ENCODE data around the gene MMP12. TPM values are rescaled to one million over a fixed set of nuclear protein-coding genes. Genes with fewer than 3 reads are reported as not detected.

MMP12 gene
- polyA plus RNA-seq, 6 donors from 2014 or later = not detected

Other genes starting within 250 kb of the MMP12 start
- gene MMP20, start 249.7 kb downstream of the MMP12 start, polyA plus RNA-seq (ENCODE audit: low read depth in 6 of 6) = not detected
- not detected for gene MMP27, start 169.2 kb downstream of the MMP12 start, polyA plus RNA-seq (ENCODE audit: low read depth in 6 of 6)
- under 1 TPM in 1 of 6 donors, not detected in 5; 0.37 TPM for gene MMP8, start 150.0 kb downstream of the MMP12 start, polyA plus RNA-seq (ENCODE audit: low read depth in 6 of 6)
- not detected for gene MMP10, start 94.4 kb downstream of the MMP12 start, polyA plus RNA-seq (ENCODE audit: low read depth in 6 of 6)
- gene MMP1, start 76.8 kb downstream of the MMP12 start, polyA plus RNA-seq (ENCODE audit: low read depth in 6 of 6) = not detected
- gene MMP3, start 31.4 kb downstream of the MMP12 start, polyA plus RNA-seq (ENCODE audit: low read depth in 6 of 6) = not detected
- gene MMP13, start 80.8 kb upstream of the MMP12 start, polyA plus RNA-seq (ENCODE audit: low read depth in 6 of 6) = not detected
- 10 to 100 TPM; 17.1 to 33.4 (median 25.9) TPM for gene DCUN1D5, start 217.2 kb upstream of the MMP12 start, polyA plus RNA-seq (ENCODE audit: low read depth in 6 of 6)
- gene DYNC2H1, start 234.4 kb upstream of the MMP12 start, polyA plus RNA-seq (ENCODE audit: low read depth in 6 of 6) = under 1 TPM in 5 of 6 donors, not detected in 1; 0.12 to 0.97 (median 0.77) TPM

Data from naive B cell (primary cell).